EH (cell line): ENCODE results near the gene COL8A1.
A peak's percentile ranks its signal among the peaks of the same experiment; 100 is the strongest.
"Not testable (repeated sequence)": the region's sequence is repeated elsewhere in the genome, so short reads cannot be mapped to it uniquely, and the experiment has no call there.

ENCODE experiments used
- DNase-seq: peaks from one replicate; pipeline ENCODE4 v3.0.0-alpha.2; 2015; ENCODE audit warnings: low read depth

Gene COL8A1

DNA sequence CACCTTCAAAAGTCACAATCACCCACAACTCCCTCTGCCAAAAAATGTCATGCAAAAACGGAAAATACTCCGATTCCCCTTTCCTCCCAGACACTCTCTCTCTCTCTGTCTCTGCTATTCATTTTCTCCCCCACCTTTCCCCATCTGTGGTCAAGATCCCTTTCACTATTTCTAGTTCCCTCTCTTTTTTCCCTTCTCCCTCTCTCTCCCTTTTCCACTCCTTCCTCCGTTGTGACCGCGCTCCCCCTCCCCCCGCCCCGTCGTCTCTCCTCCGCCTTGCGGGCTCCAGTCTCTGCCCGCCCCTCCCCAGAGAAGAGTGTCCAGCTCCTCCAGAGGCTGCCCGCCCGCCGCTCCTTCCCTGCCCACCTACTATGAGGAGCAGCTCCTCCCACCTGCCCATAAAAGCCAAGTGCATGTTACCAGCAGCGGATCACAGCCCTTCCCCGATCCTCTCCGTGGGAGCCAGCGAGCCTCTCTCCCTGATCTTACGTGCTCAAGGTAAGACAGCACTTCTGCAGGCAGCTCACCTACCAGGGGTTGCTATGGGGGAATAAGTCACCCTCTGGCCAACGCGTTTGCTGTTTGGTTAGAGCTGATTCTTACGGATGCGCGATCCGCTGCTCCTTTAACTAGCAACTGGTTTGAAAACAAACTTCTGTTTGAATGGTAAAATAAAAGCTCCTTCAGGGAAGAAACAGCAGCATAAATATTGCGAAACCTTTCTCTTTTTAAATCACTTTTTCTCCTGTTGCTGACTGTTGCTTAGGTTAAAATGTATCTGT lies at the start of gene COL8A1:
COL8A1 (plus strand) TSS at position 428 of the 782 bp plus-strand sequence. CDS start 152,089 bp downstream, outside the sequence.
- DNase-seq, result peak; percentile 83

- not testable (repeated sequence) for DNase-seq
Measured at GRCh38 chr3:99589168-99589567, 49.2 kb upstream of the COL8A1 start.

- DNase-seq, result no peak
Measured at GRCh38 chr3:99599894-99600293, 38.5 kb upstream of the COL8A1 start.

GRCh38 chr3:99601515-99601914 lies 36.9 kb upstream of the COL8A1 start:
- DNase-seq, result no peak

DNA sequence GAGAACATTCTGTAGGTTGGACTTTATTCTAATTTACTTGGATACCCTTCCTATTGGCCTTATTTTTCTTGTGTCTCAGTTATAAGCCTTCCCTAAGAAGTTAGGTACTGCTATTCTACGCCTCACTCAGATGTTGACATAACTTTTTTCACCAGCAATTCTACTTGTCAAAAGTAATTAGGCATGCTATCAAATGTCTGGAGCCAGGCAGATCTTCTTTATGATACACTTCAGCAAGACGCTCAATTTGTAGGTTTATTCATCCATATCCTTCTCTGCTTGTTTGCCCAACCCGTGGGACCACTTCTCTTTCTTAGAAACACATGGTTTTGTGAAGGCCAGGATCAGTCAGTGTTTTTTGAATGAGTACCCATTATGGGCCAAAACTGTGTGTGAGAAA lies 36.2 kb upstream of the COL8A1 start:
- peak; percentile 14 for DNase-seq

DNA sequence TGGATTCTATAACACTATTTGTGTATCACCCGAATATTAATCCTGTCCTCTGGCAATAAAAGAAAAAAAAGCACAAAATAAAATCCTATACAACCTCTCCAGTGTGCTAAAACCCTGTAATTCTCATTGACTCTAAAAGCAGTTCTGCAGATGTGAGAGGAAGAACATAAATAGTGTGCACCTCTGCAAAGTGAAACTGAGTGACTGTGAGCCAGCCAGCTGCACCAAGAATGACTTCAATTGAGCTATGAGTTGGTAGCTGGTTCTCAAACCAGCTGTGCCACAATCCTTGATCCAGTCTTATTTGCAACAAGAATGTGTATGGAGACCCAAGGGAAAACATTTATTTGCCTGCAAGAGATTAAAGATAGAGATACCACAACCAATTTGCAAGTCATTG lies 31.2 kb upstream of the COL8A1 start:
- no peak for DNase-seq

DNA sequence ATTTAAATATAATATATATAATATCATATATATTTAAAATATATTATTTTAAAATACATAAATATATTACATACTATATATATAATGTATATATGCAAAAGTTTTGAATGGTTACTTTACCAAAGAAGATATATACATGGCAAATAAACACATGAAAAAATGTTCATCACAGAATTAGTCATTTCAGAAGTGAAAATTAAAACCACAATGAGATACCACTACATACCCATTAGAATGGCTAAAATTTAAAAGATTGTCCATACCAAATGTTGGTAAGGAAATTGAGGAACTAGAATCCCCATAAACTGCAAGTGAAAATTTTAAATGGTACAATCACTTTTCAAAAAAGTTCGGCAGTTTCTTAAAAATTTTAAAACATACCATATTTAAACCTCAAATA lies 23.6 kb upstream of the COL8A1 start:
- no peak for DNase-seq

- DNase-seq, result peak; percentile 53
Measured at GRCh38 chr3:99620077-99620767, 18.2 kb upstream of the COL8A1 start.

- DNase-seq, result peak; percentile 81
Measured at GRCh38 chr3:99620976-99621375, 17.4 kb upstream of the COL8A1 start.

DNA sequence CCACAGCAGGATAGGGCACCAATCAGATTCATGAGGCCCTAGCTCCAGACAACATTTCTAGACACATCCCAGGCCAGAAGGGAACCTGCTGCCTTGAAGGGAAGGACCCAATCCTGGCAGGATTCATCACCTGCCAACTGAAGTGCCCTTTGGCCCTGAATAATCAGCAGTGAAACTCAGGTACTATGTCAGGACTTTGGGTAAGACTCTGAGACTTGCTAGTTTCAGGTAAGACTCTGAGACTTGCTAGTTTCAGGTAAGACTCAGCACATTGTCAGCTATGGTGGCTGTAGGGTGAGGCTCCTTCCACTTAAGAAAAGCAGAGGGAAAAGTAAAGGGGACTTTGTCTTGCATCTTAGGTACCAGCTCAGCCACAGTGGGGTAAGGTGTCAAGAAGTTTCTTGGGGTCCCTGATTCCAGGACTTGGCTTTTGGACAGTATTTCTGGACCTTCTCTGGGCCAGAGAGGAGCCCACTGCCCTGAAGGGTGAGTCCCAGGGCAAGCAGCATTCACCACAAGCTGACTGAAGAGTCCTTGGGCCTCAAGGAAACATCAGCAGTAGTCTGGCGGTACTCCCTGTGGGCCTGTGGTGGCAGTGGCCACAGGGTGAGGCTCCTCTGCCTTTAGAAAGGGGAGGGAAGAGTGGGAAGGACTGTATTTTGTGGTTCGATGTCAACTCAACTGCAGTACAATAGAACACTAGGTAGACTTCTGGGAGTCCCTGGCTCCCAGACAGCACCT lies 13.7 kb upstream of the COL8A1 start:
- DNase-seq, result no peak

- DNase-seq, result peak; percentile 49
Measured at GRCh38 chr3:99625237-99625622, 13.2 kb upstream of the COL8A1 start.

DNA sequence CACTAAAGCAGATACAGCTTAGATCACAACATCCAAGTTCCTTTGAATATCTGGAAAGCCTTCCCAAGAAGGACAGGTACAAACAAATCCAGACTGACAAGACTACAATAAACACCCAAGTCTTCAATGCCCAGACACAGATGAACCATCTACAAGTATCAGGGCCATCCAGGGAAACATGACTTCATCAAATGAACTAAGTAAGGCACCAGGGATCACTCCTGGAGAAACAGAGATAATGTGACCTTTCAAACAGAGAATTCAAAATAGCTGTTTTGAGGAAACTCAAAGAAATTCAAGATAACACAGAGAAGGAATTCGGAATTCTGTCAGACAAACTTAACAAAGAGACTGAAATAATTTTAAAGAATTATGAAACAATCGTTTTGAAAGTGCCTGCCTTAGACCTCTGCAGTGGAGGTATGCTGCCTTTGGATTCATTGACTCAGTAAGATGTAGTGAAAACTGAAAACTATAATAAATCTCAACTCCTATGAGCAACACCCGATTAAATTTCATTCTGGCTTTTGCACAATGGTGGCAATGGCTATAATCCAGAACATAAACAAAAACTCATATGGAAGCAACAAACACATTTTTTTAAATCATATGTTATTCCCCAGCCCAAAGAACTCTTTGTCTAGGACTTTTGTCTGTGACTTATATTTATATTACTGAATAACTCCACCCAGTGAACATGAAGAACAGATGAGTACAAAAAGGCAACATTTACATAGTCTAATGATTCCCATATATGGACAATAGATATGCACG lies 12.6 kb upstream of the COL8A1 start:
- peak; percentile 70 for DNase-seq

- no peak for DNase-seq
Measured at GRCh38 chr3:99626417-99626788, 12.0 kb upstream of the COL8A1 start.

DNA sequence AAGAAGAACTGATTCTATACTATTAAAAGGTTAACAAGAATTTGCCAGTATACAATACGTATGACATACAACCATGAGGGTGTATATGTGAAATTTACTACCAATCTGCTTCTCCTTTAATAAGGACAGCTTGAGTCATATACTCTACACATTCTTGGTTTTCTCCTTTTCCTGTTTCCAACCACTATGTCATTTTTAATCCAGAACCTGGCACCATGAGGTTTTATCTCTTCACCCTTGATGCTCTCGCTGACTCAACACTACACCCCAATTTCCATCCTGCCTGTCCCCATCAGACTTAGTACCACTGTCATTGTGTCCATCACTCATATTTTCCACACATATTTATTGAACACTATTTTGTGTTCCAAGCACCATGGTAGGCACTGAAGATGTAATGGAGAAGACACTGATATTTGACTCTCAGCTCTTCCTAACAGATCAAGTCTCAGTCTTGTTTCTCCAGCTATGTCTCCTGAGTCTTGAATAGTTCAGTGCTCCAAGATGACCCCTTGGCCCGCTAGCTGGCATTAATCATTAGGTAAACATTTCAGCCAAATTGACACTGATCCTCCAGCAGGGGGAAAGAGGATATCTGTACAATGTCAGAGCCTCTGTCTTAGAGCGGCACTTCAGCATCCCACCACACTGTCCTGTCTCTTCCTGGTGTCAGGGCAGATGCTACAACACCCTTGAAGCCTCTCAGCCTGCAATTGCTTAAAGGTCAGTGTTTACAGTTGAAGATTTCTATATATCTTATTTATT lies 11.2 kb upstream of the COL8A1 start:
- DNase-seq, result peak; percentile 53

- no peak for DNase-seq
Measured at GRCh38 chr3:99630815-99631214, 7.6 kb upstream of the COL8A1 start.

DNA sequence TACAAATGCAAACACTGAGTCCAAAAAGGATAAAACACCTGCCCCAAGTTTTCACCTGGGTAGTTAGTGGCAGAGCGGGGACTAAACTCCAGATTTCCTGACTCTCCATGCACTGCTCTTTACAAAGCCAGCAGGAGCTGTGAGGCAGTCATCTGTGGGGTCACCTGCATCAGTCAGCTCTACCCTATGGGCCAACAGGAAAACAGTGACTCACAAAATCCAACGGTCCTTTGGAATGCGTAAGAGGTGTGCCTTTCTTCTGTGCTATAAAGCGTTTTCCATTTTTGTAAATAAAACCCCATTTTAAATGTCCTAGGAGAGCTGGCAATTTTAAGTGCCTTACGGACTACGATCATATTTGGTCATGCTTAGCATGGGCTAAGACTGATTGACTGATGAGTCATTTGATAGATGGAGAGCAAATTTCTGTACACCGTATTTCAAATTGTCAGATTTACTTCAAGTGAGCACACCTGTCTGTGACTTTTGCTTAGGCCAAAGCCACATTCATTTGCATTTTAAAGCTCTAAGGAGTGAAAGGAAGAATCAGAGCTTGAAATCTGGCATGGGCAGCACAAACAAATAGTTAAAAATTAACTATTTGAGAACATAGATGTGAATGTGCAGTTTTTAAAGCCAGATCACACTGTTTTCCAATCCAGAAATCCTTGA lies 4.4 kb upstream of the COL8A1 start:
- DNase-seq, result no peak

GRCh38 chr3:99634881-99635280 lies 3.5 kb upstream of the COL8A1 start:
- no peak for DNase-seq

DNA sequence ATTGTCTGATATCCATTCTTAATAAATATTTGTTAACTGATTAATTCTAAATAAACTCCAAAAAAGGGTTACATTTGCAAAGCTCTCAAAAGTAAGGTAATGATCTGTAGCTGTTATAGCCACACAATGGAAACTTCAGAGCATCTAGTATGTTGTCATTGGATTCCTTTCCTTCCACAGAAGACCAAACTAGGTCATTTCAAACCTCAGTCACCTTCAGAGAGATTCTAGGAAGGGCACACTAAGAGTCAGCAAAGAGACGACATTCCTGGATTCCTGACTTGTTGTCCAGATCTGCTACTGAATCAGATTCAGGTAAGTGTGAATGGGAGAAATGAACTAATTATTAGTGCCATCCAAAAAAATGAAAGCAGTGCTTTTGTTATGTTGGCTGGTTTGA lies 3.0 kb upstream of the COL8A1 start:
- DNase-seq, result no peak

- no peak for DNase-seq
Measured at GRCh38 chr3:99637016-99637367, 1.4 kb upstream of the COL8A1 start.

GRCh38 chr3:99637368-99638111 lies 854 bp upstream of the COL8A1 start:
- DNase-seq, result peak; percentile 92
